Activated T-cell treated with anti-CD3 and anti-CD28 coated beads, Interleukin-2, amount 50 U/mL, for 1 hour (primary cell): Measurements from ENCODE around the gene C4BPB.

Source experiments
- DNase-seq: peaks from one replicate; pipeline ENCODE4 v3.0.0-alpha.2; 2020

The C4BPB gene

GRCh38 chr1:207060596-207060995 is 28.1 kb upstream of the C4BPB start:
- no peak for DNase-seq

DNA sequence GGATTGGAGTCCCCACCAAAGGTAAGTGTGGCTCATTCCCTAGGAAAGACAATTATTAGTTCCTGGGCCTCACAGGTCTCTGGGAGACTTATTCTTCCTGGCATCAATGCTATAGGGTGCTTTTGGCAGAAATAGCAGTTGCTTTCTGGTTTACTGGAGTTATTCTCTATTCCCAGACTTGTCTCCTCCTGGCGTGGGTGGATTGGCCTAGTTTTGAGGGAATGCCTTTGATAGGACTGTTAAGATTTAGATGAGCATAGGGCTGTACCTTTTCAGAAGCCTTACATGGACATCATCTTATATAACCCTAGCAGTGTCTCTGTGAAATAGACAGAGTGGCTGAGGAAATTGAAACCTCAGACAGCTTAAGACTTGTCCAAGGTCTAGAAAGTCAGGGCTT is 26.6 kb upstream of the C4BPB start:
- no peak for DNase-seq

- DNase-seq = no peak
Measured at GRCh38 chr1:207063014-207063413, 25.6 kb upstream of the C4BPB start.

GRCh38 chr1:207064561-207064960 is 24.1 kb upstream of the C4BPB start:
- DNase-seq = no peak

DNA sequence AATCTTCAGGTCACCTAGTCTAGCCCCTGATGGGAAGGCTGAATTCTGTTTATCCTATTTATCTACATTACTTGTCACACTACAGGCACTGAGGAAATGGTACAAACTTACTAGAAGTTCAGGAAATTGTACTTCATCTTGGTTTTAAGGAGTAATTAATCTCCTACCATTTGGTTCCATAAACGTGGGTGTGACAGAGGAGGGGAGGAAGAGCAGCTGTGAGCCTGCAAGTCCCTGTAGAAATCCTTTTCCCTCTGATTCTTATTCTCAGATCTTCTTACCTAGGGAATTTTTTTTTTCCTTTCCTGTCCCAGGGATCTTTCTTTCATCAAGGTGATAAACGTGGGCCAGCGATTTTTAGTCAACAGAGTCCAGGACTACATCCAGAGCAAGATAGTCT is 21.5 kb upstream of the C4BPB start:
- DNase-seq = no peak

GRCh38 chr1:207067665-207068064 is 21.0 kb upstream of the C4BPB start:
- DNase-seq = no peak

- no peak for DNase-seq
Measured at GRCh38 chr1:207069061-207069460, 19.6 kb upstream of the C4BPB start.

DNA sequence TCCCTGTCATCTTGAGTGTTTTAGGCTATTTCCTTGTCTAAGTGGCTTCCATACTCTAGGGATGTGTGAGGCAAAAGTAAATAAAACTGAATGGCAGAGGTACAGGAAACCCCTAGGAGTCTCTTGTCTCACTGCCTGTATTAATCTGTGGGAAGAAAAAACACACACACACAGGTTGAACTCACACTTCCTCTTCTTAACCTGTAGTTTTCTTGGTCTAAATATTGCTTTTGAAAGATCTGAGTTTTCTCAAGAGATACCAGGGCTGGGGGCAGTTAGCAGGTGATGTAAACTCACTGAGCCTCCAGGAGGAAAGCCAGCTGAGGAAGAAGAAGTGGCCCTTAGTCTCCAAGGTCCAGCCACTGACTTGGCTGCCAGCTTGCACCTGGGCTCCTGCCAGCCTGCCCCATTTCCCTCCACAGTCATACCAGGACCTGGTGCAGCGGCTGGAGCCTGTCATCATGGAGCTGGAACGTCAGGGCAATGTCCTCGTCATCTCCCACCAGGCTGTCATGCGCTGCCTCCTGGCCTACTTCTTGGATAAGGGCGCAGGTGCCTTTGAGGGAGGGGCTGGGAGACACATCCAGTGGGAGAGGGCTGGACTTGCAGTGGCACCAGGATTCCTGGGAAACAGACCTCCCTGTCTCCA is 18.7 kb upstream of the C4BPB start:
- DNase-seq = no peak

DNA sequence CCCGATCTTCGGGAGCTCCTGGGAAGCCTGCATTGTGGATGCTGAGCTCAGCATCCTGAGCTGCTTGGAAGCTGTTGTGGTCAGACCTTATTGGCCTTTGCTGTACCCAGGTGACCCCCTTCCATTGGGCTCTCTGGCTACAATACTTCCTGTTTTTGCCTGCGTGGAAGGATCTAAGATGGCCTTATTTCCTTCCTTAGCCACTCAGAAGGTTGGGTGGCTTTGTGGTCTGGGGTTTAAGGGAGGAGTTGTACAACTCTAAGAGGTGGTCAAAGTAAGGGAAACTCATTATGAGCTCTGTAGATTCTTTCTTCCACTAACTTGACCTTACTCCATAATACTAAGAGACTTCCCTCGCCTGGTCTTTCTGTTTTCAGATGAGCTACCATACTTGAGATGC is 17.8 kb upstream of the C4BPB start:
- DNase-seq = no peak

DNA sequence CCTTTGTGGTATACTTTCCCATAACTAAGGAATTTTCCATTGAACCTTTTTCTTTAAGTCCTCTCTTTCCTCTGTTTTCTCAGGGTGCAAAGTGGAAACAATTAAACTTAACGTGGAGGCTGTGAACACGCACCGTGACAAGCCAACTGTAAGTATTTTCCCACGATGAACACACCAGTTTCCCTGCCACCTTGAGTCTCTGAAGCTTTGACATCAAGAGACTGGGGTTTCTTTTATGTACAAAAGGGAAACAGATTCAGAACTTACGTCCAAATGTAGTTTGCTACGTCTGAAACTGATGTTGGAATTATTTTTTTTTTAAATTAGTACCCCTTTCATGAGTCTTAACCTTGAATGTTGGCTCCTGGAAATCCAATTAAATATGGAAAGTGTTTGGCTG is 17.2 kb upstream of the C4BPB start:
- DNase-seq = no peak

DNA sequence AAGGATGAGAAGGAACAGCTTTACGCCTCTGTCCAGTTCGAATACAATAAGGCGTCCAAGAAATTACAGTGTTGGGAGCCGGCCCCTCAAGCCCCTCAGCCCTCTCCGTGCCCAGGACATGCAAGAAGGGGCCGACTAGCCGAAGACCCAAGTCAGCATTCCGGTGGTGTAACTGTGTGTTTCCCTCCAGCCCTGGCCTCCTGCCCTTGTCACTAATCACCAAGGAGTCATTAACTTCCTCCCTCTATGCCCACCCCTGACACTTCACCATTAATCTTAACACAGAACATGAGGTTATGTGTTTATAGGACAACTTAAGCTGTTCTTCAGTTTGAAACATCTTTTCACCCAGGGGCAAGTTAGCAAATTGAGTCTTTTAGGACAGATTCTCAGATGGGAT is 16.4 kb upstream of the C4BPB start:
- no peak for DNase-seq

DNA sequence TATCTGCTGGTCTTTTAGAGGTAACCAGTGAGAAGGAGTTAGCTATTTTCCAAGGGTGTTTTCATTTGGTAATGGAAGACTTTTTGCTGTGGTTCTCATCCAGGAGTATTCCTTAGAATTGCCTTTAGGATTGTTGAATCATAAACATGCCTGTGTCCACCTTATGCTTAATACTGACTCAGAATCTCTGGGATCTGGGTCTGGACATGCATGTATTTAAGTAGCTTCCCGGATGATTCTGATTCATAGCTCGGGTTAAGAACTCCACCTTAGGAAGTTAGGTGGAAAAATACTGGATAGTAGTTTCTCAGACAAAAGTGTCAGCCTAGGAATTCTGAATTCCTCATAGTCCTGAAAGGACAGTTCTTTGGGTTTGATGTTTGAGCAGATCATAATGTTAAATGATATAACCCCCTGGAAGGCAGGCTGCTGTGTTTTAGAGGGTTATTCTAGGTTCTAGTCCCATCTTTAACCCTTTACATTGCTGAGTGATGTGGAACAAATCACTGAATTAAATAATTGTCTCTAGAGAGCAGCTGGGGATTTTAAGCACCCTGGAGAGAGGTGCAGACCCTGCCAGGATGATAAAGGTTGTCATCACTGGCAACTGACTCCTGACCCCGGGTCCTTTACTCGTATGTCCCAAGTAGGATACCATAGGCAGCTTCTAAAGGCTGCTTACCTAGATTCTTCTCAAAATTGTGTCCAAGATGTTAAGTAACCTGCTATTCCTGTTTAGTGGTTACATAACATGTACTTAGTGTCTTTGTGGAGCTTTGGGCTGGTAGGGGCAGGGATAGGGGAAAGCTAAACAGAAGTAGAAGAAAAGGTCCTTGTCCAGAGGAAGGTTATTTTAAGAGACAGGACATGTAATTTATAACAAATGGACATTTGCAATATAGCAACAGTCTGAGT is 14.5 kb upstream of the C4BPB start:
- DNase-seq = no peak

- DNase-seq = no peak
Measured at GRCh38 chr1:207076181-207076955, 12.3 kb upstream of the C4BPB start.

GRCh38 chr1:207077012-207077411 is 11.6 kb upstream of the C4BPB start:
- no peak for DNase-seq

- peak; percentile 50 for DNase-seq
Measured at GRCh38 chr1:207077470-207078377, 10.9 kb upstream of the C4BPB start.

GRCh38 chr1:207078578-207079132 is 10.0 kb upstream of the C4BPB start:
- no peak for DNase-seq

DNA sequence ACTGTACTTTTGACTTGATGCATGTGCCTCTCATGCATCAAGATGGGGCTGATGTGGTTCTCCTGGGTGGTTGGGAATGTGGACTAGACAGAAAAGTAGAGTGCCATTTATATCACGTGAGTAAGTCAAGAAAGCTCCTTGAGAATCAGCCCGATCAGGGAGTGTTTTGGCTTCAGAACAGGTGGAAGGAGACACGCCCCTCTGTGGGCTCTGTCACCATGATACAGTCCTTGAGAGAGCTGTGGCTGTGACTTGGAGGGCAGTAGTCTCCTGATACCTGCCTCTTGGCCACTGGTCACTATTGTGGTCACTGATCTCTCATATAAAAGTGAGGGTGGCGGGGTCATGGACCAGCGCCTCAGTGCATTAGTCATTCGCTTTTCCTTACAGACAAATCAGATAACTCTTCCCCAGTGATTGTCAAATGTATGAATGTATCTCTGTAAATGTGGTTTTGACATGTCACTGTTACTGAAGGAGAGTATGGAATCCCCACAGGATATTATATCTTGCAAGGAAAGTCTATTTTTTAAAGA is 8.9 kb upstream of the C4BPB start:
- no peak for DNase-seq

DNA sequence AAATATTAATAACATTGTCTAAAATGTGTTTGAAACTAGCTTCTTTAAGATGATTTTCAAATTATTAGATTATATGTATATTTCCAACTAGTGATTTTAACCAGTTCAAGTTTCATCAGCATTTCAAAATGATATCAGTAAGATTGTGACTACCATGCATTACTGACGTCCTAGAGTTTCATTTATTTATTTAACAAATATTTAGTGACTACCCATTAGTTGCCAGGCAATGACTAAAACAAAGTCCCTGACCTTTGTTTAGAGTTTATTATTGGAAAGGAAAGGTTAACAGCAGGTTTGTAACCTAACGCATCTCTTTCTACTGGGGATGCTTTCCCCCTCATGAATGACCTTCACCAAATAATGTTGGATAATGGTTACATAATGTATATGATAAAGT is 7.6 kb upstream of the C4BPB start:
- no peak for DNase-seq

DNA sequence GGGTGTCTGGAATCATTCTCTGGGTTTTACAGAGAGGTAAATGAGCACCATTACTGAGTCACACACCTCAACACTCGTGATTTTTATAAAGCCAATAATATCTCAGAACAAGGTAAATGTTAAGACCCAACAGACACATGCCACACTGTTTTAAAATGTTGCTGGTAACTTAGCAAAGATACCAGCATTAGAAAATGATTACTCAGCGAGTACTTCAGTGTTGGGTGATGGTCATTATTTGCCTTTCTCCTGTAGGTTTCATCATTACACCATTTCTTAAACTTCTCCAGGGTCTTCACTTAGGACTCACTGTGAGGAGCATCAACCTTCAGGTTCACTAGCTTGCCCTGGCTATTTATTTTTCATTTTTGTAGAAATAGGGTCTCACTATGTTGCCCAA is 6.9 kb upstream of the C4BPB start:
- no peak for DNase-seq

- DNase-seq = no peak
Measured at GRCh38 chr1:207084232-207084631, 4.4 kb upstream of the C4BPB start.

GRCh38 chr1:207084701-207085180 is 3.9 kb upstream of the C4BPB start:
- peak; percentile 38 for DNase-seq

GRCh38 chr1:207085887-207086286 is 2.8 kb upstream of the C4BPB start:
- no peak for DNase-seq
